ENCODE measurements around the gene DIP2B. TPM values are rescaled to one million over a fixed set of nuclear protein-coding genes. Genes with fewer than 3 reads are reported as not detected.
A peak's percentile ranks its signal among the peaks of the same experiment; 100 is the strongest.

DIP2B gene
- total and polyA plus RNA-seq, 8 donors: 2.7 to 136 (median 8.9) TPM

- intact Hi-C loops (cut with DNase I; ENCODE audit: low total_unique reads): no loop called here
- no peaks in the 10 kb centered on the region for H3K9me3 ChIP-seq
- H3K4me3 ChIP-seq: no peak overlapping the region
- H3K4me1 ChIP-seq: peaks cover 5 to 60% (median 26%) of the 10 kb centered on the region in 4 donors
- DNase-seq: no peak
- TF ChIP-seq POLR2A (IDR thresholded peaks at IDR 0.05) (no peak), POLR2AphosphoS5 (IDR thresholded peaks at IDR 0.05) (no peak), EP300 (IDR thresholded peaks at IDR 0.05) (no peak)
- TF ChIP-seq, protein P1, sequence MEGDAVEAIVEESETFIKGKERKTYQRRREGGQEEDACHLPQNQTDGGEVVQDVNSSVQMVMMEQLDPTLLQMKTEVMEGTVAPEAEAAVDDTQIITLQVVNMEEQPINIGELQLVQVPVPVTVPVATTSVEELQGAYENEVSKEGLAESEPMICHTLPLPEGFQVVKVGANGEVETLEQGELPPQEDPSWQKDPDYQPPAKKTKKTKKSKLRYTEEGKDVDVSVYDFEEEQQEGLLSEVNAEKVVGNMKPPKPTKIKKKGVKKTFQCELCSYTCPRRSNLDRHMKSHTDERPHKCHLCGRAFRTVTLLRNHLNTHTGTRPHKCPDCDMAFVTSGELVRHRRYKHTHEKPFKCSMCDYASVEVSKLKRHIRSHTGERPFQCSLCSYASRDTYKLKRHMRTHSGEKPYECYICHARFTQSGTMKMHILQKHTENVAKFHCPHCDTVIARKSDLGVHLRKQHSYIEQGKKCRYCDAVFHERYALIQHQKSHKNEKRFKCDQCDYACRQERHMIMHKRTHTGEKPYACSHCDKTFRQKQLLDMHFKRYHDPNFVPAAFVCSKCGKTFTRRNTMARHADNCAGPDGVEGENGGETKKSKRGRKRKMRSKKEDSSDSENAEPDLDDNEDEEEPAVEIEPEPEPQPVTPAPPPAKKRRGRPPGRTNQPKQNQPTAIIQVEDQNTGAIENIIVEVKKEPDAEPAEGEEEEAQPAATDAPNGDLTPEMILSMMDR (IDR thresholded peaks at IDR 0.05): no peak
- H3K36me3 ChIP-seq: peaks cover 0 to 3% (median 0%) of the 10 kb centered on the region in 4 donors
- H3K27me3 ChIP-seq: no peaks in the 10 kb centered on the region
- no peak overlapping the region for H3K27ac ChIP-seq
- 14 to 64% (median 27%) methylated on average over 1 of the region's 1 CpG for WGBS, 5 donors
Measured at GRCh38 chr12:50558970-50559369, 54.2 kb downstream of the DIP2B start.

- Histone ChIP-seq H3K9me3 (no peaks in the 10 kb centered on the region), H3K27me3 (no peaks in the 10 kb centered on the region), H3K4me3 (no peak overlapping the region), H3K4me1 (peaks cover 2 to 60% (median 41%) of the 10 kb centered on the region in 4 donors), H3K36me3 (peaks cover 0 to 3% (median 0%) of the 10 kb centered on the region in 4 donors), H3K27ac (no peak overlapping the region)
- DNase-seq: no peak
- TF ChIP-seq, protein P1 (IDR thresholded peaks at IDR 0.05): no peak
- TF ChIP-seq EP300 (IDR thresholded peaks at IDR 0.05) (no peak), POLR2A (IDR thresholded peaks at IDR 0.05) (no peak), POLR2AphosphoS5 (IDR thresholded peaks at IDR 0.05) (no peak)
- intact Hi-C loops (cut with DNase I; ENCODE audit: low total_unique reads): no loop called here
- WGBS, 5 donors: 71 to 79% (median 77%) methylated on average over 7 of the region's 7 CpGs
Measured at GRCh38 chr12:50562520-50563433, 58.0 kb downstream of the DIP2B start.

GRCh38 chr12:50563434-50563787 lies 58.6 kb downstream of the DIP2B start:
- Histone ChIP-seq H3K9me3 (no peaks in the 10 kb centered on the region), H3K4me1 (peaks cover 8 to 66% (median 47%) of the 10 kb centered on the region in 4 donors), H3K4me3 (no peak overlapping the region), H3K27ac (peak overlapping the region in 1 of 5 donors; percentile 30), H3K36me3 (peaks cover 0 to 3% (median 0%) of the 10 kb centered on the region in 4 donors), H3K27me3 (no peaks in the 10 kb centered on the region)
- intact Hi-C loops (cut with DNase I; ENCODE audit: low total_unique reads): no loop called here
- WGBS, 5 donors: 87 to 100% (median 100%) methylated on average over 1 of the region's 1 CpG
- no peak for TF ChIP-seq POLR2AphosphoS5 (IDR thresholded peaks at IDR 0.05)
- no peak for TF ChIP-seq EP300 (IDR thresholded peaks at IDR 0.05)
- TF ChIP-seq, protein P1 (IDR thresholded peaks at IDR 0.05): no peak
- TF ChIP-seq POLR2A (IDR thresholded peaks at IDR 0.05): no peak
- no peak for DNase-seq

DNA sequence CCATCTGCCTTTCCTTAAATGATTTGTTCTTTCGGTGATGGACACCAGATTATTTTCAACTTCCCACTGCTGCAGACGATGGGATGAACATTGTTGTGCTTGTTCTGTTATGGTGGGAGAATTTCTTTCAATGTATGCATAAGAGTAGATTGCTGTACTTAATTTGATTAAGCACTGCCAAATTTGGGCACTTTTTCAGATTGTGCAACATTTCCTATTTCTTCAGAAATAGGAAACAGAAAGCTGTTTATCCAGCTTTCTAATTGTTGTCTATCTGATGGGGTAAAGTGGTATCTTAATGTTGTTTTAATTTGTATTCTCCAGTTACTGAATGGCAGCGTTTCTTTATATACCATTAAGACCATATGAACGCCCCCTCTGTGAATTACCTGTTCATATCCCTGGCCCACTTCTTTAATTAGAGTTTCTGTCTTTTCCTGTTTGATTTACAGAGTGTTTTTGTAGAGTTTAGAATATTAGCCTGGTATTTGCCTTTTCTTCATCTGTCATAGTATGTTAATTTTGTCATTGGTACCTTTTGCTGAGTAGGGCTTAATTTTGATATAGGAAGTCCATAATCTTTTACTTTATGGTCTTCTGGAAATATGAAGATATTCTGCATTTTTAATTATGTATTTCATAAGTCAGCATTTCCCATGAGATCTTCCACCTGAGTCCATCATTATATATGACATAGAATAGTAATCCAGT lies 59.6 kb downstream of the DIP2B start:
- Histone ChIP-seq H3K4me1 (peaks cover 18 to 76% (median 57%) of the 10 kb centered on the region in 4 donors), H3K27ac (peak overlapping the region in 1 of 5 donors; percentile 30), H3K9me3 (no peaks in the 10 kb centered on the region), H3K4me3 (no peak overlapping the region), H3K27me3 (no peaks in the 10 kb centered on the region), H3K36me3 (peaks cover 0 to 3% (median 0%) of the 10 kb centered on the region in 4 donors)
- intact Hi-C loops (cut with DNase I; ENCODE audit: low total_unique reads): no loop called here
- WGBS, 5 donors: 48 to 65% (median 58%) methylated on average over 4 of the region's 4 CpGs
- DNase-seq: no peak
- TF ChIP-seq, protein P1 (IDR thresholded peaks at IDR 0.05): no peak
- TF ChIP-seq POLR2A (IDR thresholded peaks at IDR 0.05): no peak
- no peak for TF ChIP-seq EP300 (IDR thresholded peaks at IDR 0.05)
- no peak for TF ChIP-seq POLR2AphosphoS5 (IDR thresholded peaks at IDR 0.05)

Measured in stomach (tissue), 9 donors.